Measurements from ENCODE around the gene OSBP. TPM values are rescaled to one million over a fixed set of nuclear protein-coding genes. Genes with fewer than 3 reads are reported as not detected.
"Not testable (repeated sequence)": the region's sequence is repeated elsewhere in the genome, so short reads cannot be mapped to it uniquely, and the experiment has no call there.

The OSBP gene
- total and polyA plus RNA-seq, 5 donors from 2014 or later: 23.9 to 50.9 (median 28.5) TPM

- Mint-ChIP-seq H3K27ac (peak overlapping the region; percentile 93 to 97 (median 95)), H3K36me3 (no peaks in the 10 kb centered on the region), H3K4me3 (peak overlapping the region; percentile 88 to 95 (median 90)), H3K27me3 (peaks cover 48% of the 10 kb centered on the region), H3K9me3 (peaks cover 0 to 8% (median 0%) of the 10 kb centered on the region in 7 donors), H3K4me1 (peaks cover 19 to 36% (median 27%) of the 10 kb centered on the region in 4 donors)
- peak; percentile 42 to 50 for ATAC-seq (ENCODE audit: low read depth in 2 of 2)
- no peaks in the 10 kb centered on the region for H3K36me3 ChIP-seq (ENCODE audit: control insufficient read depth, insufficient read depth, low read length)
- no peaks in the 10 kb centered on the region for H3K27me3 ChIP-seq (ENCODE audit: control insufficient read depth, insufficient read depth, low read length)
- H3K9me3 ChIP-seq (ENCODE audit: control insufficient read depth in 2 of 2, low read length in 2 of 2): no peaks in the 10 kb centered on the region
- H3K4me3 ChIP-seq (ENCODE audit: low read depth, low read length): peak overlapping the region; percentile 93
- H3K4me1 ChIP-seq (ENCODE audit: control insufficient read depth, insufficient read depth, low read length, poor library complexity, severe bottlenecking): peaks cover 13% of the 10 kb centered on the region
- peak overlapping the region; percentile 63 for H3K27ac ChIP-seq (ENCODE audit: insufficient read depth, low read length, poor library complexity, severe bottlenecking)
- peak; percentile 61 to 82 (median 81) for DNase-seq
Observed at GRCh38 chr11:59550842-59551658, 64.5 kb downstream of the OSBP start.

GRCh38 chr11:59550368-59550841, 65.2 kb downstream of the OSBP start:
- peak overlapping the region; percentile 63 for H3K27ac ChIP-seq (ENCODE audit: insufficient read depth, low read length, poor library complexity, severe bottlenecking)
- ATAC-seq (ENCODE audit: low read depth in 2 of 2) (peak; percentile 88 to 89), DNase-seq (peak; percentile 69 to 88 (median 86))
- Mint-ChIP-seq H3K27me3 (peaks cover 47% of the 10 kb centered on the region), H3K27ac (peak overlapping the region; percentile 93 to 97 (median 95)), H3K4me1 (peaks cover 14 to 30% (median 23%) of the 10 kb centered on the region in 4 donors), H3K9me3 (peaks cover 0 to 8% (median 0%) of the 10 kb centered on the region in 7 donors), H3K36me3 (no peaks in the 10 kb centered on the region), H3K4me3 (peak overlapping the region; percentile 88 to 95 (median 90))
- peaks cover 11% of the 10 kb centered on the region for H3K4me1 ChIP-seq (ENCODE audit: control insufficient read depth, insufficient read depth, low read length, poor library complexity, severe bottlenecking)
- no peaks in the 10 kb centered on the region for H3K27me3 ChIP-seq (ENCODE audit: control insufficient read depth, insufficient read depth, low read length)
- peak overlapping the region; percentile 93 for H3K4me3 ChIP-seq (ENCODE audit: low read depth, low read length)
- H3K36me3 ChIP-seq (ENCODE audit: control insufficient read depth, insufficient read depth, low read length): no peaks in the 10 kb centered on the region
- H3K9me3 ChIP-seq (ENCODE audit: control insufficient read depth in 2 of 2, low read length in 2 of 2): no peaks in the 10 kb centered on the region

DNA sequence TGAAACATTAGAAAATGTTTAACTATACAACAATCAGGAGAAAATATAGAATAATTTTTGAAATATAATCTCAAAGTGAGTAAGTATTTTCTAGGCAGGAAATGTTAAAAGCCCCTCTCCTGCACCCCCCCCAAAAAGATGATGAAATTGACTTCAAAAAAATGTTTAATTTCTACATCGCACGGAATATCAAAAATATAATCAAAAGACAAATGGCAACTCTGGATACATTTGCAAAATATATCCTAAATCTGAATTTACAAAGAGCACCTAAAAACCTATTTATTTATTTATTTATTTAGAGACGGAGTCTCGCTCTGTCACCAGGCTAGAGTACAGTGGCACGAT, 67.3 kb downstream of the OSBP start:
- DNase-seq (no peak), ATAC-seq (ENCODE audit: low read depth in 2 of 2) (no peak)
- Histone ChIP-seq H3K4me1 (ENCODE audit: control insufficient read depth, insufficient read depth, low read length, poor library complexity, severe bottlenecking) (peaks cover 11% of the 10 kb centered on the region), H3K27me3 (ENCODE audit: control insufficient read depth, insufficient read depth, low read length) (peaks cover 3% of the 10 kb centered on the region), H3K27ac (ENCODE audit: insufficient read depth, low read length, poor library complexity, severe bottlenecking) (no peak overlapping the region), H3K4me3 (ENCODE audit: low read depth, low read length) (no peak overlapping the region), H3K9me3 (ENCODE audit: control insufficient read depth in 2 of 2, low read length in 2 of 2) (no peaks in the 10 kb centered on the region), H3K36me3 (ENCODE audit: control insufficient read depth, insufficient read depth, low read length) (no peaks in the 10 kb centered on the region)
- H3K27ac Mint-ChIP-seq: no peak overlapping the region
- peaks cover 0 to 8% (median 0%) of the 10 kb centered on the region in 7 donors for H3K9me3 Mint-ChIP-seq
- H3K36me3 Mint-ChIP-seq: no peaks in the 10 kb centered on the region
- H3K4me1 Mint-ChIP-seq: peaks cover 14 to 28% (median 23%) of the 10 kb centered on the region in 4 donors
- peak overlapping the region in 2 of 4 donors; percentile 62 to 68 for H3K4me3 Mint-ChIP-seq
- peaks cover 36% of the 10 kb centered on the region for H3K27me3 Mint-ChIP-seq

DNA sequence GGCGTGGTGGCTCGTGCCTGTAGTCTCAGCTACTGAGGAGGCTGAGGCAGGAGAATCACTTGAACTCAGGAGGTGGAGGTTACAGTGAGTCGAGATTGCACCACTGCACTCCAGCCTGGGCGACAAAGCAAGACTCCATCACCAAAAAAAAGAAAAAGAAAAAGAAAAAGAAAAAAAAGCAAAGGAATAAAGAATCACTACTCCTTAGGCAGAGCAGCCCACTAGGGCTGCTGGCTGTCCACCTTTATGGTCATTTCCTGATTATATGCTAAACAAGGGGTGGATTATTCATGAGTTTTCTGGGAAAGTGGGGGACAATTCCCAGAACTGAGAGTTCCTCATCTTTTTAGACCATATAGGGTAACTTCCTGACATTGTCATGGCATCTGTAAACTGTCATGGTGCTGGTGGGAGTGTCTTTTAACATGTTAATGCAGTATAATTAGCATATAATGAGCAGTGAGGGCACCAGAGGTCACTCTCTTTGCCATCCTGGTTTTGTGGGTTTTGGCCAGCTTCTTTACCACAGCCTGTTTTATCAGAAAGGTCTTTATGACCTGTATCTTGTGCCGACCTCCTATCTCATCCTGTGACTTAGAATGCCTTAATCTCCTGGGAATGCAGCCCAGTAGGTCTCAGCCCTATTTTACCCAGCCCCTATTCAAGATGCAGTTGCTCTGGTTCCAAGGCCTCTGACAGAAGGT, 67.8 kb downstream of the OSBP start:
- H3K36me3 Mint-ChIP-seq; H3K9me3 ChIP-seq (ENCODE audit: control insufficient read depth in 2 of 2, low read length in 2 of 2); H3K36me3 ChIP-seq (ENCODE audit: control insufficient read depth, insufficient read depth, low read length); H3K27me3 ChIP-seq (ENCODE audit: control insufficient read depth, insufficient read depth, low read length); H3K27ac Mint-ChIP-seq; DNase-seq; H3K4me3 ChIP-seq (ENCODE audit: low read depth, low read length); ATAC-seq (ENCODE audit: low read depth in 2 of 2); H3K27ac ChIP-seq (ENCODE audit: insufficient read depth, low read length, poor library complexity, severe bottlenecking); H3K9me3 Mint-ChIP-seq: not testable (repeated sequence)
- peaks cover 11% of the 10 kb centered on the region for H3K4me1 ChIP-seq (ENCODE audit: control insufficient read depth, insufficient read depth, low read length, poor library complexity, severe bottlenecking)
- H3K4me1 Mint-ChIP-seq: peaks cover 14 to 27% (median 21%) of the 10 kb centered on the region in 4 donors
- peak overlapping the region in 2 of 4 donors; percentile 62 to 68 for H3K4me3 Mint-ChIP-seq
- H3K27me3 Mint-ChIP-seq: peaks cover 33% of the 10 kb centered on the region

DNA sequence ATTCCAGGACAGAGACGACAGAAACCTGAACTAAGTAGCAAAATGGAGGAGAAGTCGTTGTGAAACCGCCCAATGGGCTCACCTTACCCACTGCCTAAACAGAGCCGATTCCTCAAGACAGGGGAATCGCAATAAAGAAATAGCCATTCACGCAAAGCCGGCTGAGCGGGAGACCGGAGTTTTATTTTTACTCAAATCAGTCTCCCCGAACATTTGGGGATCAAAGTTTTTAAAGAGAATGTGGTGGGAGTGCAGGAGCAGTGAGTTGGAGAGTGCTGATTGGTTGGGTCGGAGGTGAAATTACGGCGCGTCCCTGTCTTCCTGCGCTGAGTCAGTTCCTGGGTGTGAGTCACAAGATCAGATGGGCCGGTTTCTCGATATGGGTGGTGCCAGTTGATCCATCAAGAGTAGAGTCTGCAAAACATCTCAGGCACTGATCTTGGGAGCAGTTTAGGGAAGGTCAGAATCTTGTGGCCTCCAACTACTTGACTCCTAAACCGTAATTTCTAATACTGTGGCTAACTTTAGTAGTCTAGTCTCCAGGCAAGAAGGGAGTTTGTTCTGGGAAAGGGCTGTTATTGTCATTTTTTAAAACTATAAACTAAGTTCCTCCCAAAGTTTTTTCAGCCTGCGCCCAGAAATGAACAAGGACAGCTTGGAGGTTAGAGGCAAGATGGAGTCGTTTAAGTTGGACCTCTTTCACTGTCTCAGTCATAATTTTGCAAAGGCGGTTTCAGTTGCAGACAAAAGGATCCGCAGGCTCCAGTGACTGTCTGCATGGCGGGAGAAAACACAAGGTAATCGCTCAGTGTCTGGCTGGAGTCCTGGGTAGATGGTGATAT, 70.2 kb downstream of the OSBP start:
- Histone ChIP-seq H3K27me3 (ENCODE audit: control insufficient read depth, insufficient read depth, low read length) (peaks cover 3% of the 10 kb centered on the region), H3K4me1 (ENCODE audit: control insufficient read depth, insufficient read depth, low read length, poor library complexity, severe bottlenecking) (no peaks in the 10 kb centered on the region), H3K9me3 (ENCODE audit: control insufficient read depth in 2 of 2, low read length in 2 of 2) (no peaks in the 10 kb centered on the region), H3K27ac (ENCODE audit: insufficient read depth, low read length, poor library complexity, severe bottlenecking) (no peak overlapping the region), H3K4me3 (ENCODE audit: low read depth, low read length) (no peak overlapping the region), H3K36me3 (ENCODE audit: control insufficient read depth, insufficient read depth, low read length) (no peaks in the 10 kb centered on the region)
- Mint-ChIP-seq H3K27me3 (peaks cover 19% of the 10 kb centered on the region), H3K27ac (peak overlapping the region in 1 of 3 donors; percentile 60), H3K9me3 (peaks cover 0 to 1% (median 0%) of the 10 kb centered on the region in 7 donors), H3K4me3 (peak overlapping the region in 2 of 4 donors; percentile 34 to 53), H3K36me3 (no peaks in the 10 kb centered on the region), H3K4me1 (peaks cover 5 to 12% (median 8%) of the 10 kb centered on the region in 4 donors)
- no peak for DNase-seq
- no peak for ATAC-seq (ENCODE audit: low read depth in 2 of 2)

- Histone ChIP-seq H3K27ac (ENCODE audit: insufficient read depth, low read length, poor library complexity, severe bottlenecking) (no peak overlapping the region), H3K4me1 (ENCODE audit: control insufficient read depth, insufficient read depth, low read length, poor library complexity, severe bottlenecking) (no peaks in the 10 kb centered on the region), H3K4me3 (ENCODE audit: low read depth, low read length) (no peak overlapping the region), H3K27me3 (ENCODE audit: control insufficient read depth, insufficient read depth, low read length) (peaks cover 3% of the 10 kb centered on the region), H3K36me3 (ENCODE audit: control insufficient read depth, insufficient read depth, low read length) (no peaks in the 10 kb centered on the region), H3K9me3 (ENCODE audit: control insufficient read depth in 2 of 2, low read length in 2 of 2) (no peaks in the 10 kb centered on the region)
- peak overlapping the region in 2 of 4 donors; percentile 34 to 53 for H3K4me3 Mint-ChIP-seq
- peaks cover 5 to 9% (median 6%) of the 10 kb centered on the region in 4 donors for H3K4me1 Mint-ChIP-seq
- no peaks in the 10 kb centered on the region for H3K36me3 Mint-ChIP-seq
- H3K9me3 Mint-ChIP-seq: no peaks in the 10 kb centered on the region
- ATAC-seq (ENCODE audit: low read depth in 2 of 2): no peak
- DNase-seq: no peak
- peak overlapping the region in 1 of 3 donors; percentile 60 for H3K27ac Mint-ChIP-seq
- peaks cover 15% of the 10 kb centered on the region for H3K27me3 Mint-ChIP-seq
Observed at GRCh38 chr11:59544869-59545178, 70.8 kb downstream of the OSBP start.

- H3K27ac Mint-ChIP-seq; H3K36me3 Mint-ChIP-seq; DNase-seq; ATAC-seq (ENCODE audit: low read depth in 2 of 2); H3K4me3 Mint-ChIP-seq; H3K27ac ChIP-seq (ENCODE audit: insufficient read depth, low read length, poor library complexity, severe bottlenecking); H3K36me3 ChIP-seq (ENCODE audit: control insufficient read depth, insufficient read depth, low read length); H3K4me1 ChIP-seq (ENCODE audit: control insufficient read depth, insufficient read depth, low read length, poor library complexity, severe bottlenecking); H3K9me3 ChIP-seq (ENCODE audit: control insufficient read depth in 2 of 2, low read length in 2 of 2); H3K27me3 Mint-ChIP-seq; H3K4me1 Mint-ChIP-seq; H3K4me3 ChIP-seq (ENCODE audit: low read depth, low read length); H3K27me3 ChIP-seq (ENCODE audit: control insufficient read depth, insufficient read depth, low read length); H3K9me3 Mint-ChIP-seq: not testable (repeated sequence)
Observed at GRCh38 chr11:59543713-59544112, 71.9 kb downstream of the OSBP start.
